NCI-H2171 treated with DMSO at 0.1 percent for 48 hours (cell line): ENCODE data around the gene CMKLR1.

Source experiments
- DNase-seq: peaks from one replicate; lab custom pipeline; 2025; lab: John Stamatoyannopoulos, UW

Gene CMKLR1

DNA sequence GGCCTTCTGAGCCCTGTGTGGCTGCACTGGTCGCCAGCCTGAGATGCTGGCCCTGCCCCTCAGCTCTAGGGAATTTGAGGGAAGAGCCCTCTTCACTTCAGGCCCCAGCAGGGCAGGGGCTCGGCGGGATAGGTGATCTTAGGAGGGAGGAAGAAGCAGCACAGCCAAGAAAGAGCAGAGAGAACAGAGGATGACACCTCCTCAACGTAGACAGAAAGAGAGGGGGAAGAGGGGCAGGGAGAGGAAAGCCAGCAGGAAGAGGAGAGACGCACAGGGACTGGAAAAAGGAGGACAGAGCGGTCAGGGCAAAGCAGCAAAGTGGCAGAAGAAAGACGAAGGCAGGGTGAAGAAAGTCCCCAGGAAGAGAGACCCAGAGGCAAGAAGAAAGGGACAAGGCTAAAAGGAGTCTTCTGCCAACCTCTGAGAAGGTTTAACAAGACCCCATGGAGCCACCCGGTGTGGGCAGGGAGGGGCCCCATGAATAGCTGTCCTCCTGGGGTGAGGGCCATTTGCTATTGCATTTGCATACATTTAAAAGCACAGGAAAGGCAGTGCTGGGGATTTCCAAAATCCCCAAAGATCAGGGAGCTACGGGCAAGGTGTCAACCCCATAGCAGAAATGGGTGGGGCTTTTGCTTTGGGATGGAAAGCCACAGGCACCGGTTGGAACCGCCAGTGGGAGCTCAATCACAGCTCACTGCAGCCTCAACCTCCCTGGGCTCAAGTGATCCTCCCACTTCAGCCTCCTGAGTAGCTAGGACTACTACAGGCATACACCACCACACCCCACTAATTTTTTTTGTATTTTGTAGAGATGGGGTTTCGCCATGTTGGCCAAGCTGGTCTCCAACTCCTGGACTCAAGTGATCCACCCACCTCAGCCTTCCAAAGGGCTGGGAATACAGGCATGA lies 22.7 kb downstream of the CMKLR1 start:
- DNase-seq, result no peak

GRCh38 chr12:108315486-108316105 lies 23.5 kb downstream of the CMKLR1 start:
- no peak for DNase-seq

GRCh38 chr12:108313606-108314351 lies 25.3 kb downstream of the CMKLR1 start:
- no peak for DNase-seq

DNA sequence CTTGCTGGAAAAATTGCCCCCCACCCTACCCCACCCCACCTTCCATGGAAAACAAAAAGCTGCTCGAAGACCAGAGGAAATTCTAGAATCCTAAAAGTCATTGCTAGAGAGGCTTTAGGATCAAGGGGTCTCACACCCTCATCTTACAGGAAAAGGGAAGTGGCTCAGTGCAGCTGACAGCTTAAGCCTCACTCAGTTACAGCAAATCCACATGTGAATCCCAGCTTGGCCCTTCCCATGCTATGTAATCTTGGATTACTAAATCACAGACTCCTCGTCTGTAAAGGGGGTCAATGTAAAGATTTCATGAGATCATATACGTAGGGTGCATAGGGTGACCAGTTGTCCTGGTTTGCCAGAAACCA lies 25.9 kb downstream of the CMKLR1 start:
- no peak for DNase-seq

GRCh38 chr12:108312693-108313189 lies 26.4 kb downstream of the CMKLR1 start:
- no peak for DNase-seq

GRCh38 chr12:108312073-108312659 lies 26.9 kb downstream of the CMKLR1 start:
- no peak for DNase-seq

DNA sequence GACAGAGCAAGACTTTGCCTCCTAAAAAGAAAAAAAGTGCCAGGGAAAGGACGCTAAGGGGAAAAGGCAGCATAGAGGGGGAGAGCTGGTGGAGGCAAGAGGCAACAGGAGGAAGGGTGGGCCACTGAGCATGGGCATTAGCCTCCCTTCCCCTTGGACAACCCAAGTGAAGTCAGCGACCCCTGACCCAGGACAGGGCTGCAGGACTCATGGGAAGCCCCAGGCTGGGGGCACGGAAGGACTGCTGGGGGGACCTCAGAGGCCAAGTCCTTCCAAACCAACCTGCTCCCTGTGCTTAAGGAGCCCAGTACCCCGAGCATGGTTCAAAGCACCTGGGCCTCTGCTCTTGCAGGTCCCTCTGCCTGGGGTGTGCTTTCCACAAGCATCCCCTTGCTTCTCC lies 27.5 kb downstream of the CMKLR1 start:
- DNase-seq, result no peak

GRCh38 chr12:108310489-108310888 lies 28.6 kb downstream of the CMKLR1 start:
- DNase-seq, result no peak

DNA sequence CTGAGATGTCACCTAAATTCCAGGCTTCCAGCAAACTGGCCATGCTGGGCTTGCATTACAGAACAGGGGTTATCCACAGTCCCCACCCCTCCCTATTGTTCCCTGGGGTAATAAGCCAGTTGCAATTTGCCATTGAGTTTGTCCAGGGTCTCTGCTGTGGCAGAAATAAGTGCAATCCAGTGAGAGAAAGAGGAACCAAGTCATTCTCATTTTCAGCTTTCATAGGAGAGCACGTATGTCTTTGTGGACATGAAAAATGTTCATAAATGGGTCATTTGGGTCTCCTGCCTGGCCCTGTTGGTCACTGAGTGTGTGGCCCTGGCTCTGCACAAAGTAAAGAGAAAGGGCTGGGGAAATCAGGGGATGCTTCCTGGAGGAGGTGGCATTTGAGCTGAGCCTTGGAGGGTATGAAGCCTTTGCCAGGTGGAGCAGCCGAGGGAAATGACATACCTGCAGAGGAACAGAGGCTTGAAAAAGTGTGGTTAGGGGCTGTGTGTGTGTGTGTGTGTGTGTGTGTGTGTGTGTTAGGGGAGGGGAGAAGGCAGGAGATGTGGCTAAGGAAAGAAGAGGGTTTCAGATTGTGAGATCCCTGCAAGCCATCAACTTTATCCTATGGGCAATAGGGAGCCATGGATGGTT lies 29.3 kb downstream of the CMKLR1 start:
- no peak for DNase-seq

DNA sequence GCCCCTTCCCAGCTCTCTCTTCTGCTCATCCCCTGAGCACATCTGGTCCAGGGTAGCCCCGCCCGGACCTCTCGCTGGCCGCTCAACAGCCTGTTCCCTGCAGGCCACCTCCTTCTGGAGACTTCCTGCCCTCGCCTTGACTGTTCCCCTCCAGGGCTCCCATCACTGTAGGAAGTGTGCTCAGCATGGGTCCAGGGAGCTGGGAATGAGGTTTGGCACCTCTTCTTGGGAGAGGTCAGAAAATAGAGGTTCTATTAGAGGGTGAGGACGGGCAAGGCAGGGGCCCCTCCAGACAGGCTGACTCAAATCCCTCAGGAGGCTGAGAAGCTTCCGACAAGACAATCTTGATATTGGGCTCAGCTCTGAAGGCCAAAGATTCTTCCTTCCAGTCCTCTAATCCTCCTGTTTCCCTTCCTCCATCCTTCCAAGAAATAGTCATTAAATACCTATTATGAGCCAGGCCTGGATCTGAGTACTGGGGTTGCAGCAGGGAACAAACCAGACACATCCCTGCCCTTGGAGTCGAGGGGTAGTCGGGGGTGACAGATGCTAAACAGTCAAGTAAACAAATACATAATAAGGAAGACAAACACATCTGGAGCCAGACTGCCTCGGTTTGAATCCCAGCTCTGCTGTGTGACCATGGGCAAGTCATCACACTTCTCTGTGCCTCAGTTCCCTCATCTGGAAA lies 30.6 kb downstream of the CMKLR1 start:
- DNase-seq, result no peak

- no peak for DNase-seq
Observed at GRCh38 chr12:108307006-108307405, 32.1 kb downstream of the CMKLR1 start.

DNA sequence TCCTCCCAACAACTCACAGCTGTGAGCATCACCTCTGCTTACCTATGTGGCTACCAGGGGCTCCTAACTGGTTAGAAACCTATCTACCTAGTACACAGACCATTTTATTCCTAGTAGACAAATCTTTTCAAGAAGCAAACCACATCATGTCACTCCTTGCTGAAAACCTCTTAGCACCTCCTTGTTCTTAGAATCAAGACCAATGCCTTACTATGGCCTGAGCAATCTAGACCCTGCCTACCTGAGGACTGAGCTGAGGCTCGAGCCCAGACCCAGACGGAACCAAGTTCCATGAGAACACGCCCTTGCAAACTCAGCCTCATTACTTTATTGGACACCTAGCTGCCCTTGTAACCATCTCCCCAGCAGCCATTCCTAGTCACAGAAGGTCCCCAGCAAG lies 32.6 kb downstream of the CMKLR1 start:
- no peak for DNase-seq

GRCh38 chr12:108305991-108306501 lies 33.1 kb downstream of the CMKLR1 start:
- no peak for DNase-seq

GRCh38 chr12:108305520-108305919 lies 33.6 kb downstream of the CMKLR1 start:
- DNase-seq, result no peak

DNA sequence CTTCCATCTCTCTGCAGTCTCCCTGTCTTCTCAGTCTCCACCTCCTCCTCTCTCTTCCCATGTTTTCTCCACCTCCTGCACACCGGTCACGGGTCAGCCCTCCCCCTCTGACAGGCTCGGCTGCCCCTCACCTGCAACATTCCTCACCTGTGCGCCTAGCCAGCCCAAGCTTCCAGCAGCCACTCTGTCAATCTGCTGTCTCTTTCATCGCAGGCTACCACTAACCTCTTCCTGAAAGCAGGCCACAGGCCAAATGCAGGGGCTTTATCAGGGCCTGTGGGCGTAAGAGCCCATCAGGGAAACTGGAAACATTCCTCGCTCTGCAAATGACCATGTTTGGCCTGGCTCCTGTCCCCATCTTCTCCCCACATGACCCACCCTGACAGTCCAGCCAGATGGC lies 34.5 kb downstream of the CMKLR1 start:
- DNase-seq, result no peak

DNA sequence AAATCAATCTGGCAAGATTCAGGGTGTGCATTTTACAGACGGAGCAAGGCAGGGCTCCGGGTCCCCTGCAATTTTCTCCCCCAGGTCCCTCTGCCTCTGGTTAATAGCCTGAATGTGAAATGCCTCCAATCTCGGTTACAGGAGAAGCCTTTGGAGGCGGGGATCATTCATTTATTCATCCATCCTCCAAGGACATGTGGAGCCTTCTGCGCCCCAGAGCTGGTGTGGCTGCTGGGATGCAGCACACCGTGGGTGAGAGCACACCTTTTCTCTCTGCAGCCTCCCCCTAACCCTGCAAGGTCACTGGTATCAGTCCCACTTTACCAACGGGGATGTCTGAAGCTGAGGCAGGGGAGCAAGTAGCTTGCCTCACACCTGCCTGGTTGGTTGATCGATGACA lies 35.4 kb downstream of the CMKLR1 start:
- no peak for DNase-seq

- no peak for DNase-seq
Observed at GRCh38 chr12:108302403-108303311, 36.5 kb downstream of the CMKLR1 start.

DNA sequence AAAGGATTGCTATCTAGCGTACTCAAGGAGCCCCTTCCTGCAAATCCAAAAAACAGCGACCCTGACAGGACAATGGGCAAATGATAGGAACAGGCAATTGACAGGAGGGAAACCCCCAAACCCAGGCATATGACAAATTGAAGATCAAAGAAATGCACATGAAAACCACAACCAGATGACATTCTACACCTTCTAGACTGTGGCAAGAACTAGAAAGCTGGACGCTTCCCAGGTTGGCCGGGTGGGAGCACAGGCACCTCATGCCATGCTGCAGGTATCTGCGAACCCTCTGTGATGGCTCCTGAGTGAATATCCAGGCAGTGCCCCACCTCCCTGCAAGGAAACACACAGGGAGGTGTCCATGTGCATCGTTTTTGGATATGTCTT lies 37.1 kb downstream of the CMKLR1 start:
- no peak for DNase-seq

GRCh38 chr12:108301346-108301745 lies 37.8 kb downstream of the CMKLR1 start:
- DNase-seq, result no peak
